Activated CD4-positive, alpha-beta memory T cell treated with anti-CD3 and anti-CD28 coated beads for 36 hours (primary cell): ENCODE results near the gene IFT88. TPM values are rescaled to one million over a fixed set of nuclear protein-coding genes. Genes with fewer than 3 reads are reported as not detected.

ENCODE experiments used
- CTCF ChIA-PET: fragments of 350-600 bp; sonication (Branson Sonifier 250); formaldehyde crosslinking; loops from one replicate; lab custom pipeline; 2021; ENCODE audit warnings: antibody characterized with exemption, inconsistent platforms; lab: Charles Lee
- POLR2A ChIA-PET: fragments of 350-600 bp; sonication (Branson Sonifier 250); formaldehyde crosslinking; loops from one replicate; lab custom pipeline; 2021; ENCODE audit warnings: antibody characterized with exemption; lab: Charles Lee
- DNase-seq: peaks from one replicate; pipeline ENCODE4 v3.0.0-alpha.2; 2020
- H3K27ac Mint-ChIP-seq: one replicate; pipeline ENCODE4 v1.8.0; 2021; ENCODE audit warnings: mixed read lengths
- H3K27me3 Mint-ChIP-seq: one replicate; pipeline ENCODE4 v1.8.0; 2021; ENCODE audit warnings: mixed read lengths
- H3K36me3 Mint-ChIP-seq: one replicate; pipeline ENCODE4 v1.8.0; 2021; ENCODE audit warnings: mixed read lengths
- H3K4me1 Mint-ChIP-seq: one replicate; pipeline ENCODE4 v1.8.0; 2021; ENCODE audit warnings: low read depth, mixed read lengths
- H3K4me3 Mint-ChIP-seq: one replicate; pipeline ENCODE4 v1.8.0; 2021; ENCODE audit warnings: mild to moderate bottlenecking, mixed read lengths
- H3K9me3 Mint-ChIP-seq: one replicate; pipeline ENCODE4 v1.8.0; 2021; ENCODE audit warnings: mixed read lengths
- intact Hi-C: fragments of 100-400 bp; cut with micrococcal nuclease; formaldehyde crosslinking; loops from one replicate; pipeline ENCODE4 v1.15.1; 2023
- total RNA-seq, 2 experiments: library from RNA; stranded (reverse); gene quantifications; one replicate each; pipeline ENCODE4 v1.2.3, GENCODE V29; 2021

Gene IFT88
- total RNA-seq, 2 experiments from 2014 or later: 4.7 to 5.3 TPM

- Mint-ChIP-seq H3K36me3 (no peaks in the 10 kb centered on the region), H3K27ac (no peak overlapping the region), H3K4me1 (peaks cover 15% of the 10 kb centered on the region), H3K4me3 (no peak overlapping the region), H3K9me3 (no peaks in the 10 kb centered on the region), H3K27me3 (peaks cover 30% of the 10 kb centered on the region)
- intact Hi-C loops: loop anchor here (5.0 kb wide), 3 partner anchors 203 to 508 kb away; partner anchors contain the start of gene GJB2
- ChIA-PET POLR2A (no interaction called here), CTCF (interaction anchor here (1.2 kb wide), 1 partner anchor 12 kb away, joined by 3 read pairs; no protein-coding TSS in a partner anchor)
- DNase-seq: no peak
Observed at GRCh38 chr13:20700288-20700687, 133.3 kb downstream of the IFT88 start.

DNA sequence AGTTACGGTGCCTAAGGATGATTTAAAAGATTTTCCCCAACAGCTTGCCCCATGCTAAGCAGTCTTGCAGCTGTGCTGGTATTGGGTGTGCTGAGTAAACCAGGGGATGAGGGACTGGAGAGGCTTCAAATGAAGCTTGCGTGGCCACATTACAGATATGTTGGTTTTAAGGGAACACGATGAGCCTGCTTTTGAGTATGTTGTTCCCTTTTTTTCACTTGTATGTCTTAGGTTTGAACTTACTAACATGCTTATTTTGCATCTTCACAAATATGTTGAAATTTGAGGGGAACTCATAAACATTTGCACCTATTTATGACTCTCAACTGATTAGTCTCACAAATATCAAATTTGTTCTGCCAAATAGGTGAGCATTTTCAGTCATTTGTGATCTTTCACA, 134.5 kb downstream of the IFT88 start:
- CTCF ChIA-PET: interaction anchor here (0.6 to 1.7 kb wide), 3 partner anchors 127 to 504 kb away, joined by 3 to 5 read pairs (median 3); no protein-coding TSS in a partner anchor
- H3K4me3 Mint-ChIP-seq: no peak overlapping the region
- H3K4me1 Mint-ChIP-seq: peaks cover 15% of the 10 kb centered on the region
- no peaks in the 10 kb centered on the region for H3K9me3 Mint-ChIP-seq
- H3K27me3 Mint-ChIP-seq: peaks cover 25% of the 10 kb centered on the region
- DNase-seq: no peak
- no peaks in the 10 kb centered on the region for H3K36me3 Mint-ChIP-seq
- POLR2A ChIA-PET: interaction anchor here (1.2 kb wide), 2 partner anchors 23 to 225 kb away, joined by 3 to 4 read pairs; no protein-coding TSS in a partner anchor
- no peak overlapping the region for H3K27ac Mint-ChIP-seq
- intact Hi-C loops: loop anchor here (5.0 kb wide), 3 partner anchors 204 to 509 kb away; partner anchors contain the start of gene GJB2

DNA sequence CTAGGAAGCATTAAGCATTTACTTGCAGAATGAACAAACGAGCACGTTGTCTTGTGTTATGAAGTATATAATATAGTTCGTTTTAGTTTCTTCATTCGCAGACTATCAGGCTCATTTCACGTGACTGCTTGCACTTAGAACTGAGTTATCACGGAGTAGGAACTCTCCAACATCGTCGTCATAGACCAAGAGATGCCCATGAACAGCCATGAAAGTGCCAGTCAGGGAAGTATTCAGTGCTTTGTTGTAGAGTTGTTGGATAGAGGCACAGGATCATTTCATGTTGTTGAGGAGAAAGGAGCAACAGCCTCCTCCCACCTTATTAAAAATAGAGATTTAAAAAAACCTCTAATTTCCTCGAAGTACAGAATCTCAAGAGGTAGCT, 135.6 kb downstream of the IFT88 start:
- ChIA-PET CTCF (interaction anchor here (0.6 to 1.9 kb wide), 6 partner anchors 20 to 361 kb away, joined by 3 to 7 read pairs (median 3); no protein-coding TSS in a partner anchor), POLR2A (interaction anchor here (1.2 kb wide), 2 partner anchors 22 to 226 kb away, joined by 3 to 4 read pairs; no protein-coding TSS in a partner anchor)
- no peak overlapping the region for H3K27ac Mint-ChIP-seq
- intact Hi-C loops: loop anchor here (5.0 kb wide), 3 partner anchors 205 to 510 kb away; partner anchors contain the start of gene GJB2
- no peaks in the 10 kb centered on the region for H3K36me3 Mint-ChIP-seq
- no peaks in the 10 kb centered on the region for H3K9me3 Mint-ChIP-seq
- H3K4me3 Mint-ChIP-seq: peak overlapping the region; percentile 79
- H3K4me1 Mint-ChIP-seq: peaks cover 15% of the 10 kb centered on the region
- peaks cover 24% of the 10 kb centered on the region for H3K27me3 Mint-ChIP-seq
- DNase-seq: no peak

- POLR2A ChIA-PET: interaction anchor here (1.1 to 1.2 kb wide), 3 partner anchors 21 to 227 kb away, joined by 3 to 4 read pairs (median 3); no protein-coding TSS in a partner anchor
- CTCF ChIA-PET: interaction anchor here (0.6 to 1.9 kb wide), 13 partner anchors 9 to 473 kb away, joined by 3 to 8 read pairs (median 4); partner anchors contain the start of genes MRPL57 and SKA3
- H3K9me3 Mint-ChIP-seq: no peaks in the 10 kb centered on the region
- H3K4me3 Mint-ChIP-seq: peak within 1 kb of the TSS; percentile 79
- H3K27ac Mint-ChIP-seq: no peak within 1 kb of the TSS
- DNase-seq: peak; percentile 31
- intact Hi-C loops: loop anchor here (5.0 kb wide), 3 partner anchors 206 to 511 kb away; partner anchors contain the start of gene GJB2
- H3K4me1 Mint-ChIP-seq: peaks cover 15% of the 10 kb centered on the region
- H3K36me3 Mint-ChIP-seq: no peaks in the 10 kb centered on the region
- peaks cover 23% of the 10 kb centered on the region for H3K27me3 Mint-ChIP-seq
Observed at GRCh38 chr13:20702915-20703779, 136.2 kb downstream of the IFT88 start, which contains the start of gene IL17D. Gene IL17D (plus strand): TSS chr13:20703699. CDS start chr13:20704002, 303 bp downstream.

GRCh38 chr13:20703780-20704458, 137.0 kb downstream of the IFT88 start:
- intact Hi-C loops: loop anchor here (1.0 to 5.0 kb wide), 5 partner anchors 69 to 512 kb away; partner anchors contain the start of genes EEF1AKMT1 and GJB2
- Mint-ChIP-seq H3K36me3 (no peaks in the 10 kb centered on the region), H3K9me3 (no peaks in the 10 kb centered on the region), H3K27me3 (peaks cover 17% of the 10 kb centered on the region), H3K4me1 (peaks cover 15% of the 10 kb centered on the region), H3K27ac (no peak overlapping the region), H3K4me3 (no peak overlapping the region)
- POLR2A ChIA-PET: interaction anchor here (1.1 kb wide), 1 partner anchor 69 kb away, joined by 3 read pairs; no protein-coding TSS in a partner anchor
- CTCF ChIA-PET: interaction anchor here (0.6 to 1.9 kb wide), 11 partner anchors 8 to 472 kb away, joined by 3 to 8 read pairs (median 4); partner anchors contain the start of genes MRPL57 and SKA3
- peak; percentile 82 for DNase-seq

DNA sequence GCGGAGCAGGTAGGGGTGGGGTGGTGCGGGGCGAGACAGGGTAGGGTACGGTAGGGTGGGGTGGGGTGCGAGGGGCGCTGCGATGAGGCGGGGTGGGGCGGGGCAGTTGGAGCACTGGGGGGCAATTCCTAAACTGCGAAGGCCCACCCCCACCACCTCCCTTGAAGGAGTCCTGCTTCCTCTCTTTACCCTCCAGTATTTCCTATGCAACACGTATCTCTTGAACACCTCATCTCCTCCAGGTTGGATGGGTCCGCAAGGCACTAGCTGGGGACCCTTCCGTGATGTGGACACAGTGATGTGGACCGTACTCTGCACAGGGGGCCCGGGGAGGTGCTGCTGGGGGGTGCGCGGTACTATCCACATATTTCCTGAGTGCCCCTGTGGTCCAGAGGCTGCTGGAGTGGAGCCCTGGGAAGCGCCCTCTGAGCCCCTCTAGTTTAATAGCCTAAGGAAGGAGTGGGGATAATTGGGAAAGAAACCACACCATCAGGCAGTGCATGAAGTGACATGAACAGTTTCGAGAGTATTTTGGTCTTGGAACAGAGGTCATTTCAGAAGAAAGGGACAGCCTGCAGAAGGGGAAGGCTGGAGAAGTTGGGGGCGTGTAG, 137.6 kb downstream of the IFT88 start:
- intact Hi-C loops: loop anchor here (1.0 to 5.0 kb wide), 5 partner anchors 68 to 512 kb away; partner anchors contain the start of genes EEF1AKMT1 and GJB2
- ChIA-PET CTCF (interaction anchor here (0.8 to 1.9 kb wide), 8 partner anchors 7 to 228 kb away, joined by 3 to 8 read pairs (median 4); no protein-coding TSS in a partner anchor), POLR2A (interaction anchor here (1.1 kb wide), 1 partner anchor 68 kb away, joined by 3 read pairs; no protein-coding TSS in a partner anchor)
- Mint-ChIP-seq H3K4me3 (peak overlapping the region; percentile 57), H3K4me1 (peaks cover 15% of the 10 kb centered on the region), H3K27me3 (peaks cover 14% of the 10 kb centered on the region), H3K9me3 (no peaks in the 10 kb centered on the region), H3K36me3 (no peaks in the 10 kb centered on the region), H3K27ac (no peak overlapping the region)
- DNase-seq: no peak

GRCh38 chr13:20706661-20707060, 139.7 kb downstream of the IFT88 start:
- Mint-ChIP-seq H3K9me3 (no peaks in the 10 kb centered on the region), H3K27me3 (peaks cover 5% of the 10 kb centered on the region), H3K36me3 (no peaks in the 10 kb centered on the region), H3K4me1 (peaks cover 13% of the 10 kb centered on the region), H3K27ac (no peak overlapping the region), H3K4me3 (no peak overlapping the region)
- ChIA-PET POLR2A (no interaction called here), CTCF (interaction anchor here (1.1 kb wide), 1 partner anchor 8 kb away, joined by 4 read pairs; no protein-coding TSS in a partner anchor)
- intact Hi-C loops: no loop called here
- no peak for DNase-seq

- ChIA-PET CTCF (no interaction called here), POLR2A (no interaction called here)
- H3K4me3 Mint-ChIP-seq: no peak overlapping the region
Observed at GRCh38 chr13:20708216-20708615, 141.3 kb downstream of the IFT88 start.

DNA sequence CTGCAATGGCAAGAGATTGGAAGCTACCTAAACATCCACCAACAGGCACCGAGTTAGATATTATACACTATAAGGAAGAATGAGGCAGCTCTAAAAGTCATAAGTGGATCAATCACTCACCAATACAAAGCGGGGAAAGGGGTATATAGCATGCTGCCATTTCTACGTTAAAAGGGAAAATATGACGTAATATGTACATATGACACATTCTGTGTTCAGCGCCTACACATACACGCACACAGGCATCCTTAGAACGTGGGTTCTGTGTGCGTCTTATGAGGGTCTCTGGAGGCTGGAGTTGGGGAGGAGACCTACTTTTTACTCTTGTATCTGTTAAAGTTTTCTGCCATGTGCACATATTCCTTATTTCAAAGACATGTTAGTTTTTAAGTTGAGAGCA, 142.4 kb downstream of the IFT88 start:
- H3K36me3 Mint-ChIP-seq: no peaks in the 10 kb centered on the region

More at GRCh38 chr13:20708216-20708615, 141.3 kb downstream of the IFT88 start:
- peaks cover 3% of the 10 kb centered on the region for H3K4me1 Mint-ChIP-seq
- no peaks in the 10 kb centered on the region for H3K9me3 Mint-ChIP-seq
- H3K27ac Mint-ChIP-seq: no peak overlapping the region
- H3K36me3 Mint-ChIP-seq: no peaks in the 10 kb centered on the region
- no peak for DNase-seq
- peaks cover 5% of the 10 kb centered on the region for H3K27me3 Mint-ChIP-seq
- intact Hi-C loops: no loop called here

DNA sequence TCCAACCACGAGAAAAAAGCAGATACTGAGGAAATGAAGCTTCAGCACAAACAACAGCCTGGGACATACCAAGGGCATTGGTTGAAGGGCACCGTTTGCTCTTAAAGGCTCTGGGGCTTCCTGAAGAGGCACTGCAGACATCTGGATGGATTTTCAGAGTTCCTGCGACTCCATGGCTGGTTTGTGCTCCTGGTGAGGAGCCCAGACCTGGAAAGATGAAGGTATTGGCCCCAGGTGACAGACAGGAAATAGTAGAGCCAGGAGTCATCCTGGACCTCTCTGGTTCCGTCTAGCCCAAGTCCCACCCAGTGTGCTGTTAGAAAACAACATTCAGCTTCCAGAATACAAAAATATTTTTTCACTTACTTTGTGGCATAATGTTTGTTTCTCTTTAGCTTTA, 142.8 kb downstream of the IFT88 start:
- intact Hi-C loops: loop anchor here (2.0 kb wide), 1 partner anchor 527 kb away; no protein-coding TSS in a partner anchor

More for the DNA sequence above, 142.4 kb downstream of the IFT88 start:
- ChIA-PET CTCF (interaction anchor here (1.4 to 1.5 kb wide), 2 partner anchors 216 to 512 kb away, joined by 3 to 7 read pairs; no protein-coding TSS in a partner anchor), POLR2A (no interaction called here)
- H3K9me3 Mint-ChIP-seq: no peaks in the 10 kb centered on the region
- no peak for DNase-seq
- H3K4me3 Mint-ChIP-seq: no peak overlapping the region
- H3K27me3 Mint-ChIP-seq: peaks cover 8% of the 10 kb centered on the region
- H3K4me1 Mint-ChIP-seq: peaks cover 6% of the 10 kb centered on the region
- intact Hi-C loops: no loop called here
- no peak overlapping the region for H3K27ac Mint-ChIP-seq

More for the DNA sequence above, 142.8 kb downstream of the IFT88 start:
- peaks cover 6% of the 10 kb centered on the region for H3K4me1 Mint-ChIP-seq
- ChIA-PET POLR2A (no interaction called here), CTCF (interaction anchor here (0.8 to 1.5 kb wide), 3 partner anchors 13 to 513 kb away, joined by 3 to 7 read pairs (median 4); no protein-coding TSS in a partner anchor)
- no peak overlapping the region for H3K4me3 Mint-ChIP-seq
- H3K27me3 Mint-ChIP-seq: peaks cover 8% of the 10 kb centered on the region
- H3K27ac Mint-ChIP-seq: no peak overlapping the region
- DNase-seq: no peak
- H3K36me3 Mint-ChIP-seq: no peaks in the 10 kb centered on the region
- H3K9me3 Mint-ChIP-seq: no peaks in the 10 kb centered on the region
